ENCODE measurements around the gene DBN1.
A peak's percentile ranks its signal among the peaks of the same experiment; 100 is the strongest.
"Not testable (repeated sequence)": the region's sequence is repeated elsewhere in the genome, so short reads cannot be mapped to it uniquely, and the experiment has no call there.

Gene DBN1

GRCh38 chr5:177425196-177425800, 48.1 kb downstream of the DBN1 start:
- DNase-seq (ENCODE audit: low read depth) = no peak
- H3K4me3 ChIP-seq (ENCODE audit: low read depth, low read length) = peak overlapping the region; percentile 59
- TF ChIP-seq CTCF (IDR thresholded peaks at IDR 0.05; ENCODE audit: low read depth, low read length, missing control alignments) = no peak

- no peak for TF ChIP-seq CTCF (IDR thresholded peaks at IDR 0.05; ENCODE audit: low read depth, low read length, missing control alignments)
- no peak for DNase-seq (ENCODE audit: low read depth)
- H3K4me3 ChIP-seq (ENCODE audit: low read depth, low read length) = no peak overlapping the region
These were observed 49.8 kb downstream of the DBN1 start for GRCh38 chr5:177423671-177424070.

GRCh38 chr5:177421062-177421798, 52.2 kb downstream of the DBN1 start:
- TF ChIP-seq CTCF (IDR thresholded peaks at IDR 0.05; ENCODE audit: low read depth, low read length, missing control alignments) = no peak
- no peak for DNase-seq (ENCODE audit: low read depth)
- H3K4me3 ChIP-seq (ENCODE audit: low read depth, low read length) = no peak overlapping the region

DNA sequence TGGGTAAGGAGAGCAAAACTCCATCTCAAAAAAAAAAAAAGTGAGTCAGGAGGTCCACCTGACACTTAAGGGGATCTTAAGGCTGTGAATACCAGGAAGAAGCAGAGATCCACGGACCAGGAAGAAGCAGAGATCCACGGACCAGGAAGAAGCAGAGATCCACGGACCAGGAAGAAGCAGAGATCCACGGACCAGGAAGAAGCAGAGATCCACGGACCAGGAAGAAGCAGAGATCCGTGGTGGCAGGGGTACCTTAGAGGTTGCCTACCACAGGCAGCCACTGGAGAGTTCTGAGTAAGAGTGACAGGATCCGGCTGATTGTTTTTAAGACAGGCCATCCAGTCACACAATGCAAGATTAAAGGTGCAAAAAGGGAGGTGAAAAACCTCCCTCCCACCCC, 53.0 kb downstream of the DBN1 start:
- DNase-seq (ENCODE audit: low read depth); H3K4me3 ChIP-seq (ENCODE audit: low read depth, low read length): not testable (repeated sequence)

GRCh38 chr5:177419046-177419445, 54.4 kb downstream of the DBN1 start:
- no peak for DNase-seq (ENCODE audit: low read depth)
- H3K4me3 ChIP-seq (ENCODE audit: low read depth, low read length) = no peak overlapping the region
- TF ChIP-seq CTCF (IDR thresholded peaks at IDR 0.05; ENCODE audit: low read depth, low read length, missing control alignments) = no peak

- not testable (repeated sequence) for H3K4me3 ChIP-seq (ENCODE audit: low read depth, low read length); DNase-seq (ENCODE audit: low read depth)
These were observed 56.4 kb downstream of the DBN1 start for GRCh38 chr5:177417081-177417480.

- TF ChIP-seq CTCF (IDR thresholded peaks at IDR 0.05; ENCODE audit: low read depth, low read length, missing control alignments) = no peak
- no peak overlapping the region for H3K4me3 ChIP-seq (ENCODE audit: low read depth, low read length)
- no peak for DNase-seq (ENCODE audit: low read depth)
These were observed 59.0 kb downstream of the DBN1 start for GRCh38 chr5:177414481-177414880.

DNA sequence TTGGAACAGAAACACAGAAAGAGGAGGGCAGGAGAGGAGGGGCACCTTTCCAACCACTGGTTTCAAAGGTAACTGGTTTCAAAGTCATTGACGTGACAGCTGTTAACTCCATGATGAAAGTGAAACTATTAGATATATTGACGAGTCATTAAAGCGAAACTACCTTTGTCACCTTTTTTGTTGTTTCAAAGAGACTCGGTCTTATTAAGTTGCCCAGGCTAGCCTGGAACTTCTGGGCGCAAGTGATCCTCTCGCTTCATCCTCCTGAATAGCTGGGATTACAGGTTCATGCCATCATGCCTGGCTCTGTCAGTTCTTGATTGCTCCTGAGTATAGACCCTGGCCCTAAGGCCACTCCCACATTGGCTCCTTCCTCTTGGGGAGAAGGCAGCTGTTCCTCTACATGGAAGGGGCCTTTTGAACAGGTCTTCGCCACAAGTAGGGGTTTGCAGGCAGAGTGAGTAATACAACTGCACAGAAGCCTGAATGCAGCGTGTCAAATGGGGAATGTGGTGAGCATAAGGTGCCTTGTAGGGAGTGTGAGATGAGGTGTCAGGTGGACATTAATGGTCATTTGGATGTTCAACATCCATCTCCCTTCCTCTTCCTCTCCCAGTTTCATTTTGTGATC, 60.7 kb downstream of the DBN1 start:
- DNase-seq (ENCODE audit: low read depth) = peak; percentile 68
- H3K4me3 ChIP-seq (ENCODE audit: low read depth, low read length) = peak overlapping the region; percentile 4; the same call in 1 of the 2 replicates
- no peak for TF ChIP-seq CTCF (IDR thresholded peaks at IDR 0.05; ENCODE audit: low read depth, low read length, missing control alignments)
